K562 (cell line): ENCODE results near the gene GPD1L. TPM values are rescaled to one million over a fixed set of nuclear protein-coding genes. Genes with fewer than 3 reads are reported as not detected.

Experiments used
- ATAC-seq: fragments of 200-7000 bp; cut with Tn5 transposase; 3 replicates; pipeline ENCODE4 v1.9.1; 2020; ENCODE audit warnings: moderate library complexity
- BruUV-seq: library from RNA; stranded (reverse); fragments of 400-500 nt; replicated peaks from 2 replicates; lab custom pipeline; 2021; lab: Mats Ljungman, UMichigan
- CTCF ChIA-PET: fragments of 300-600 bp; formaldehyde crosslinking; extraction: SDS; loops from one replicate; lab custom pipeline; 2021; ENCODE audit warnings: low intra/inter-chr PET ratio; lab: Yijun Ruan, JAX
- POLR2A ChIA-PET: fragments of 300-600, 350-650 bp; sonication (Branson Sonifier 250); formaldehyde crosslinking; extraction: SDS; loops from one replicate; lab custom pipeline; 2021; ENCODE audit warnings: antibody characterized with exemption, inconsistent platforms; lab: Yijun Ruan, JAX
- DNase-seq, 4 experiments: peaks; one replicate each; pipeline versions ENCODE4 v3.0.0 to v3.0.0-alpha.2; 2011 to 2018; ENCODE audit warnings: low spot score in 3 of 4, mixed read lengths in 3 of 4; ENCODE audit errors: extremely low read depth in 1 of 4
- FAIRE-seq: peaks from 2 replicates; lab custom pipeline; 2011; peaks lifted over from hg19 to GRCh38; lab: Jason Lieb, UNC
- H2AFZ ChIP-seq: 2 replicates; pipeline ENCODE4 v1.6.0; 2011; ENCODE audit warnings: low read depth, low read length, control low read depth, inconsistent platforms
- H3K27ac ChIP-seq: fragments of 200-600 bp; 3 replicates; pipeline ENCODE4 v1.8.0; 2011; ENCODE audit warnings: low read depth, mild to moderate bottlenecking, control low read depth, inconsistent platforms, low read length, moderate library complexity, mixed read lengths; ENCODE audit errors: extremely low read depth
- H3K27me3 ChIP-seq, 2 experiments: fragments of 300-600 bp in 1 of 2; 2 replicates in 1 of 2; 3 replicates in 1 of 2; pipeline versions ENCODE4 v1.6.0 to v1.8.0; 2011; ENCODE audit warnings: inconsistent platforms in 2 of 2, low read length in 2 of 2, mild to moderate bottlenecking in 1 of 2, mixed read lengths in 1 of 2, moderate library complexity in 1 of 2; ENCODE audit not compliant: control insufficient read depth in 2 of 2, insufficient read depth in 2 of 2
- H3K36me3 ChIP-seq: fragments of 300-600 bp; 3 replicates; pipeline ENCODE4 v1.8.0; 2011; ENCODE audit warnings: mild to moderate bottlenecking, low read length, inconsistent platforms; ENCODE audit not compliant: control insufficient read depth, insufficient read depth
- H3K4me1 ChIP-seq, 2 experiments: fragments of 200-600 bp in 1 of 2; replicated peaks in 1 of 2; 2 replicates in 1 of 2; 3 replicates in 1 of 2; pipeline versions ENCODE4 v1.5.1 to v1.8.0; 2011; ENCODE audit warnings: inconsistent platforms in 2 of 2, low read length in 2 of 2, mild to moderate bottlenecking in 1 of 2, mixed read lengths in 1 of 2, moderate library complexity in 1 of 2; ENCODE audit not compliant: control insufficient read depth in 2 of 2, insufficient read depth in 2 of 2
- H3K4me2 ChIP-seq: 2 replicates; pipeline ENCODE4 v1.6.1; 2011; ENCODE audit warnings: low read length, control low read depth, inconsistent platforms, mixed read lengths; ENCODE audit not compliant: insufficient read depth
- H3K4me3 ChIP-seq: fragments of 200-600 bp; sonication (generic), shearing (Covaris generic); 2 replicates; pipeline ENCODE4 v1.5.1; 2016; ENCODE audit warnings: control low read depth, inconsistent platforms
- H3K79me2 ChIP-seq: fragments of 200-600 bp; 3 replicates; pipeline ENCODE4 v1.8.0; 2011; ENCODE audit warnings: low read length, inconsistent platforms; ENCODE audit not compliant: control insufficient read depth, insufficient read depth
- H3K9ac ChIP-seq, 2 experiments: 2 replicates each; pipeline versions ENCODE4 v1.6.0 to v1.6.1; 2011; ENCODE audit warnings: low read depth in 2 of 2, low read length in 2 of 2, control low read depth in 1 of 2, inconsistent platforms in 1 of 2, mild to moderate bottlenecking in 1 of 2, mixed read lengths in 1 of 2; ENCODE audit not compliant: insufficient read depth in 1 of 2
- H3K9me1 ChIP-seq: one replicate; pipeline ENCODE4 v1.6.0; 2011; ENCODE audit warnings: inconsistent platforms, mild to moderate bottlenecking, low read length, moderate library complexity; ENCODE audit not compliant: control insufficient read depth, insufficient read depth
- H3K9me3 ChIP-seq: replicated peaks from 2 replicates; pipeline ENCODE4 v1.5.1; 2011; ENCODE audit warnings: low read depth, low read length, inconsistent platforms; ENCODE audit not compliant: control insufficient read depth, insufficient read depth
- H4K20me1 ChIP-seq: replicated peaks from 2 replicates; pipeline ENCODE4 v1.6.1; 2011; ENCODE audit warnings: low read length, inconsistent platforms, mixed read lengths; ENCODE audit not compliant: control insufficient read depth, insufficient read depth
- BMI1 ChIP-seq: fragments of 150-350 bp; IDR thresholded peaks from 2 replicates; pipeline ENCODE4 v1.6.1; 2014; ENCODE audit warnings: low read length
- CTCF ChIP-seq, 3 experiments: IDR thresholded peaks in 2 of 3; conservative IDR thresholded peaks in 1 of 3; 2 replicates each; pipeline ENCODE4 v1.5.1; 2011 to 2012; ENCODE audit warnings: low read length in 3 of 3, mild to moderate bottlenecking in 3 of 3, control low read depth in 2 of 3, improper control_type of control experiment in 1 of 3, inconsistent platforms in 1 of 3, low read depth in 1 of 3, mixed read lengths in 1 of 3, moderate library complexity in 1 of 3; ENCODE audit not compliant: insufficient read depth in 2 of 3
- NFIC ChIP-seq: fragments of 450-650 bp; IDR thresholded peaks from 2 replicates; pipeline ENCODE4 v1.6.1; 2017; ENCODE audit warnings: mild to moderate bottlenecking, inconsistent platforms
- RAD21 ChIP-seq, 2 experiments: fragments of 250-450 bp in 1 of 2; fragments of 450-650 bp in 1 of 2; sonication (Bioruptor Pico) in 1 of 2; formaldehyde crosslinking in 1 of 2; IDR thresholded peaks in 1 of 2; conservative IDR thresholded peaks in 1 of 2; 2 replicates each; pipeline versions ENCODE4 v1.4.0 to v1.8.0; 2020 to 2022; ENCODE audit warnings: mild to moderate bottlenecking in 2 of 2, moderate library complexity in 1 of 2
- WGBS: fragments of 100-300 bp; shearing (Covaris generic); methylation state at CpG from one replicate; pipeline ENCODE4 v1.1.6; 2016; ENCODE audit warnings: low coverage, mixed read lengths; ENCODE audit not compliant: insufficient coverage; ENCODE audit errors: missing lambda C conversion rate; 5-methylcytosine and 5-hydroxymethylcytosine counted together
- in situ Hi-C: fragments of 300-500 bp; cut with MboI; formaldehyde crosslinking; loops from 4 replicates; pipeline ENCODE4 v1.15.0; 2018; ENCODE audit warnings: inconsistent platforms, mixed read lengths
- intact Hi-C: fragments of 100-400 bp; cut with micrococcal nuclease; formaldehyde crosslinking; loops from 2 replicates; pipeline ENCODE4 v1.14.2; 2022
- polyA plus RNA-seq, 8 experiments: library from polyadenylated mRNA; depleted of rRNA in 4 of 8; stranded (reverse) in 5 of 8; unstranded in 3 of 8; fragments of >200 nt; fragmentation: Nextera tagmentation in 2 of 8; fragmentation: Illumina TruSeq in 1 of 8; extraction: Ambion mirVana in 2 of 8; extraction: Trizol in 1 of 8; gene quantifications; 2 replicates each; pipeline versions ENCODE4 v1.2.1 to v1.2.3, GENCODE V29; 2011 to 2014; ENCODE audit warnings: inconsistent platforms in 1 of 8, missing spikeins in 1 of 8
- total RNA-seq, 7 experiments: library from RNA; depleted of rRNA in 6 of 7; stranded (reverse); fragments of >200 nt in 6 of 7; fragmentation: Illumina TruSeq in 2 of 7; extraction: Trizol in 2 of 7; gene quantifications; 2 replicates each; pipeline versions ENCODE4 v1.2.1 to v1.2.3, GENCODE V29; 2011 to 2021; ENCODE audit warnings: low replicate concordance in 1 of 7

GPD1L gene
- total and polyA plus RNA-seq, 9 of the 15 experiments (the other 6 are each of a cell fraction or from before 2014, with no cell fraction given) = 1.6 to 17.3 (median 12.3) TPM

- FAIRE-seq = peak; percentile 42
- no peaks in the 10 kb centered on the region for H3K9me1 ChIP-seq
- H3K4me3 ChIP-seq = no peak overlapping the region
- ChIA-PET CTCF (no interaction called here), POLR2A (interaction anchor here (0.7 kb wide), 1 partner anchor 19 kb away, joined by 3 read pairs; no protein-coding TSS in a partner anchor)
- peaks cover 7 to 14% of the 10 kb centered on the region in 2 experiments; a peak in 4 of 5 replicates for H3K4me1 ChIP-seq
- TF ChIP-seq RAD21 (CRISPR knock-in tag; conservative IDR thresholded peaks at IDR 0.05 in 1 of 2, IDR thresholded peaks at IDR 0.05 in 1 of 2) (0 out of 4 replicates have a peak, but pooled peaks of 1 of the 2 experiments have one; percentile 25), NFIC (peak; percentile 24; the same call in 1 of the 2 replicates), BMI1 (no peak), CTCF (IDR thresholded peaks at IDR 0.05 in 2 of 3, conservative IDR thresholded peaks at IDR 0.05 in 1 of 3; ENCODE audit: insufficient read depth in 2 of 3, low read depth in 1 of 3, low read length in 3 of 3) (peak in 1 of 3 experiments; percentile 29; a peak in 2 of 6 replicates)
- H3K4me2 ChIP-seq = no peak overlapping the region
- H4K20me1 ChIP-seq = no peaks in the 10 kb centered on the region
- no TSS peak for BruUV-seq
- no peak overlapping the region for H2AFZ ChIP-seq
- no peak overlapping the region for H3K27ac ChIP-seq
- DNase-seq = no peak
- intact Hi-C loops = no loop called here
- H3K79me2 ChIP-seq = no peaks in the 10 kb centered on the region
- peaks cover 0 to 12% of the 10 kb centered on the region in 2 experiments; a peak in 2 of 5 replicates for H3K27me3 ChIP-seq
- H3K9me3 ChIP-seq = no peaks in the 10 kb centered on the region
- ATAC-seq = no peak
- no peaks in the 10 kb centered on the region for H3K36me3 ChIP-seq
- in situ Hi-C loops = no loop called here
- WGBS = 19% methylated on average over 2 of the region's 2 CpGs
- no peak overlapping the region for H3K9ac ChIP-seq
Observed at GRCh38 chr3:32109256-32109655, 2.8 kb downstream of the GPD1L start.
